ENCODE results near the gene MYO16.

The MYO16 gene

GRCh38 chr13:108629181-108629752 lies at the start of gene MYO16:
Gene MYO16, plus strand, starts transcription at chr13:108629611. Its CDS starts 234 bp downstream, at chr13:108629845.
- no peak for DNase-seq (ENCODE audit: low read depth in 2 of 2)

DNA sequence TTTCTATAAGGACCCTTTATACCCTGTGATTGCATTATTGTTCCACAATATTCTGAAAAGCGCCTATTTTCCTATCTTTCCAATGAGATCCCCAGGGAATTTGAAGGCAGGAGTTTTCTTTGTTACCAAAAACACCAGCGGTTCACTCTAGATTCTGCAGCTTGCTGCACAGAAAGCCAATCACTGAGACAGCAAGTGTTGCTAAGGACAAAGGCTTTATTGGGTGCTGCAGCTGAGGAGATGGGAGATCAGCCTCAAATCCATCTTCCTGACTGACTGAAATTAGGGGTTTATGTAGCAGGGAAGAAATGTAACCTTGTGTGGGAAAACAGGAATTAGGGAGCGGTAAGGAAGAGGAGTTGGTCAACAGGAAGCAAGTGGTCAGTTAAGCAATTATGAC lies 42.6 kb upstream of the MYO16 start:
- DNase-seq (ENCODE audit: low read depth in 2 of 2), result no peak

DNA sequence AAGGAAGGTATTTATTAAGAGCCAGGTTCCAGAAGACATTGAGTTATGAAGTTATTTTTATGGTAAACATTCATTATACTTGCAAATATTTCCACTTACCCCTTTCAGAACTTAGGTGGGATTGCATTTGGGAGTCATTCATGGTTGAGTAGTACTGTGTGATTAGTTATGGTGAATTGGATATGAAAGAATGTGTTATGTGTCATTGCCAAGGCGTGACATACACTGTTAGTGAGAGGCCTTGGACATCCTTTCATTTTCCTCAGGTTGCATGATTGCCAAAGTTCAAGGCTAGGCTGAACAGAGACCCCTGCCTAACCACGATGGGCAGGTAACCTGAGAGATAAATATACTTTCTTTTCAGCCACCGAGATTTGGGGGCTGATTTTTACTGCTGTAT lies 40.9 kb upstream of the MYO16 start:
- no peak for DNase-seq (ENCODE audit: low read depth in 2 of 2)

DNA sequence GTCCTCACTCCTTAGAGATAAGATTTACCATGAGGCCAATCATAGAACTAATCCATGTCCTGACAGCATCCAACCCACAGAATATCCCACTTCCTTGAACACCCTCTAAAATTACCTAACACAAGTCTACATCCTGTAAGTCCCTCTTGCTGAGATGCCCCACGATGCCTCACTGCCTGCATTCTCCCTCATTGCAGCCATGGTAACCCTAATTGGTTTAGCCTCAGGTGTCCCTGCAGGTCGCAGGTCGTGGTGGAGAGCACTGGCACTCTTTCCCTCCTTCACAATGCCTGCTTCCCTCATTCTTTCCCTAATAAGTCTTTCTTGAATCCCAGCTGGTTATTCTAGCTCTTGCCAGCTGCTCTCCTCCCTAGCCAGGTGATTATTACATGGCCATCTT lies 35.3 kb upstream of the MYO16 start:
- DNase-seq (ENCODE audit: low read depth in 2 of 2), result no peak

- no peak for DNase-seq (ENCODE audit: low read depth in 2 of 2)
Measured at GRCh38 chr13:108595436-108596274, 33.8 kb upstream of the MYO16 start.

- DNase-seq (ENCODE audit: low read depth in 2 of 2), result no peak
Measured at GRCh38 chr13:108597943-108598342, 31.5 kb upstream of the MYO16 start.

DNA sequence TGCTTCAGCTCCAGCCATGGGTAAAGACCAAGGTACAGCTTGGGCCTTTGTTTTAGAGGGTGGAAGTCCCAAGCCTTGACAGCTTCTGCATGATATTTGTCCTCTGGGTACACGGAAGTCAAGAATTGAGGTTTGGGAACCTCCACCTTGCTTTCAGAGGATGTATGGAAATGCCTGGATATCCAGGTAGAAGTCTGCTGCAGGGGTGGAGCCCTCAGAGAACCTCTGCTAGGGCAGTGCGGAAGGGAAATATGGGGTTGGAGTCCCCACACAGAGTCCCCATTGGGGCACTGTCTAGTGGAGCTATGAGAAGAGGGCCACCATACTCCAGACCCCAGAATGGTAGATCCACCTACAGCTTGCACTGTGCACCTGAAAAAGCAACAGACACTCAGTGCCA lies 23.0 kb upstream of the MYO16 start:
- no peak for DNase-seq (ENCODE audit: low read depth in 2 of 2)

DNA sequence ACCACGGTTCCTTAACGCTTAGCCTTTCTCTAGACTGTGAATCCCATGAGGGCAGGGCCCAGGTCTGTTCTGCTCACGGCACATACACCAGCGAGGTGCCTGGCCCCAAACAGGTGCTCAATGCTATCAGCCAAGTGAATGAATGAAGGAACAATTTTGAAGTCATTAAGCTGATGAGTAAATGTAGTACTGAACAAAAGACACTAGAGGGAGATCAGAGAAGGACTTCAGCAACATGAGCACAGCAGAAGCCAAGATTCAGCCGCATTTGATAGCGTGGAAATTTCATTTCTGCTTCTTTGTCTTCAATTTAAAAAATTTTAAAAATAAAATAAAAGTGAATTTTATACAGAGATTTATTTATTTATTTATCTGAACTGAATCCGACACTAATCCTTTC lies 20.1 kb upstream of the MYO16 start:
- DNase-seq (ENCODE audit: low read depth in 2 of 2), result no peak

GRCh38 chr13:108610507-108610906 lies 18.9 kb upstream of the MYO16 start:
- DNase-seq (ENCODE audit: low read depth in 2 of 2), result no peak

- no peak for DNase-seq (ENCODE audit: low read depth in 2 of 2)
Measured at GRCh38 chr13:108615241-108615640, 14.2 kb upstream of the MYO16 start.

GRCh38 chr13:108618233-108618632 lies 11.2 kb upstream of the MYO16 start:
- DNase-seq (ENCODE audit: low read depth in 2 of 2), result no peak

GRCh38 chr13:108621462-108621861 lies 7.9 kb upstream of the MYO16 start:
- DNase-seq (ENCODE audit: low read depth in 2 of 2), result no peak

DNA sequence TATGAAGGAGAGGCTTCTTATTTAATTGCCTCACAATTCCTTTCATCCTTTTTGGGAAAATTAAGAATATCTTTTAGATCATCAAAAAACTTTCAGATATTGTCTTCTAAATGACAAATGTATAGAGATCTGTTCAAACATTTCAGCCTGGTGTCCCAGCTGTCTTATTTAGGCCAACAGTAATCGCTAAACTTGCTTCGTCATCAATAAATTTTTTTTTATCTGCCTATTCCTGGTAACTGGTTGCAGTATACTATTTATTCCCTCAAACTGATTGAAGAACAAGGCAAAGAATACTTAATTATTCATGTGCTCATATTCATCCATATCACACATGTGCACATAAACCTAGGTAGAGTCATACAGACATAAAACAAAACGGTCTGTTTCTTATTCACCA lies 5.3 kb upstream of the MYO16 start:
- no peak for DNase-seq (ENCODE audit: low read depth in 2 of 2)

- no peak for DNase-seq (ENCODE audit: low read depth in 2 of 2)
Measured at GRCh38 chr13:108624979-108625378, 4.4 kb upstream of the MYO16 start.

DNA sequence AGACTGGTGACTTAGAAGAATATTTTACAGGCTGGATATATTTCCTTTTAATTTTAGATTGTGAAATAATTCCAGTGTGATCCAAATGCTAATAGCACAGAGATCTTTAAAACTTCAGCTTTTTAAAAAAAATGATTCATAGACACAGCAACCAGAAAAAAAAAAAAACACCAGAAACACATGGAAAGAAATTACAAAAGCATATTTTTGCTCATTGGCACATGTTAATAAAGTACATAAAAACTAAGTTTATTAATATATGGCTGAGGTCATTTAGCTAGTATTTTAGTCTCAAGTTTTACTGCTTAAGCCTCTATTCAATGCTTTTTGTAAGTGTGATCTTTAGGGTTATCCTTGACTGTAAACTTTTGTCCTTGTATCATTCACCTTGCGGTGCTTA lies 577 bp downstream of the MYO16 start:
- no peak for DNase-seq (ENCODE audit: low read depth in 2 of 2)

GRCh38 chr13:108632649-108633167 lies 3.3 kb downstream of the MYO16 start:
- DNase-seq (ENCODE audit: low read depth in 2 of 2), result no peak

- DNase-seq (ENCODE audit: low read depth in 2 of 2), result no peak
Measured at GRCh38 chr13:108638901-108639300, 9.5 kb downstream of the MYO16 start.

DNA sequence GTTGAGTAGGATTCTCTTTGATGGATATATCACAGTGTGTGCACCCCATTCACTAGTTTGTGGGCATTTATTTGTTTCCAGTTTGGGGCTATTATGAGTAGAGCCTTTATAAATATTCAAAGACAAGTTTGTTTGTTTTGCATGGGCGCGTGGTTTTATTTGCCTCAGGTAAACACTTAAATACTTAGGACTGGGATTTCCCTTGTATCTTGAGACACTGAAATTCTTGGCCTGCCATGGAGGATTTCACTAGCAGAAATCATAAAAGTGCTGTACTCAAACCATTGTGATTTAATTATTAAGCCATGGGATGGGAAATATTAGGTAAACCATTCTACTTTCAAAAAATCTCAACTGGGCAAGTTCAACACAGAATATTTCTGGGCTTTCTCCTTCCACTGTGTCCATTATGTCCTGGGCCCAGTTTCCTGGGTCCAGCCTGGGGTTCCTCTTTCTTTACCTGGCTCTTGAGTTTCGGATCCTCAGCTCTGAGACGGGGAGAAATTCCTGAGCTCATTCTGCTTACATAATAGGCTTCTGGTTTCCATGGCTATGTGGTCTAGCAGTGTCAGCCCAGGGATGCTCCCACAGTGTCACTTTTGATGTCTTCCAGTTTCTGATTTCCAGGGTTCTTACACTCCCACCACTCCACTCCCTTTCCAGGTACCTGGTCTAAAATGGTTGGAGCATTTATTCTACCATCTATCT lies 14.4 kb downstream of the MYO16 start:
- no peak for DNase-seq (ENCODE audit: low read depth in 2 of 2)

DNA sequence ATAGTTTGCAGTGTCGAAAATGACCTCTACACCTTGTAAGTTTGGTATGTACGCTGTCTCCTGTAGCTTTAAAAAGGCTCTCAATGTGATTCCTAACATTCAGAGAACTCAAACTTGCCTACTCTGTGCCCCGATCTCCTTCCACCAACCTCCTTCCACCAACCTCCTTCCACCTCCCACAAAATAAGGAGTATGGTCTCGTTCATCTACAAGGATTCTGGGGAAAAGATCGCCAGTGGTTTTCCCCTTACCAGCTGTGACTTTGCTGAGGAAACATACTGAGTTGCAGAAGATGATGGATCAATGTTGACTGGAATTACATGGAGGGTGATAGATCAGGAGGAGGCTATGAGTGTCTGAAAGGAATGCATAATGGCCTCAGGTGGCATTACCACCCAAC lies 16.0 kb downstream of the MYO16 start:
- DNase-seq (ENCODE audit: low read depth in 2 of 2), result no peak

GRCh38 chr13:108650271-108650670 lies 20.9 kb downstream of the MYO16 start:
- no peak for DNase-seq (ENCODE audit: low read depth in 2 of 2)

GRCh38 chr13:108656742-108657141 lies 27.3 kb downstream of the MYO16 start:
- DNase-seq (ENCODE audit: low read depth in 2 of 2), result no peak

- no peak for DNase-seq (ENCODE audit: low read depth in 2 of 2)
Measured at GRCh38 chr13:108657519-108657918, 28.1 kb downstream of the MYO16 start.

- no peak for DNase-seq (ENCODE audit: low read depth in 2 of 2)
Measured at GRCh38 chr13:108662528-108662927, 33.1 kb downstream of the MYO16 start.
